ENCODE measurements around the gene MYOC. TPM values are rescaled to one million over a fixed set of nuclear protein-coding genes. Genes with fewer than 3 reads are reported as not detected.

MYOC gene
- total RNA-seq, 3 donors from 2014 or later, result 0.75 to 3.8 (median 0.75) TPM

DNA sequence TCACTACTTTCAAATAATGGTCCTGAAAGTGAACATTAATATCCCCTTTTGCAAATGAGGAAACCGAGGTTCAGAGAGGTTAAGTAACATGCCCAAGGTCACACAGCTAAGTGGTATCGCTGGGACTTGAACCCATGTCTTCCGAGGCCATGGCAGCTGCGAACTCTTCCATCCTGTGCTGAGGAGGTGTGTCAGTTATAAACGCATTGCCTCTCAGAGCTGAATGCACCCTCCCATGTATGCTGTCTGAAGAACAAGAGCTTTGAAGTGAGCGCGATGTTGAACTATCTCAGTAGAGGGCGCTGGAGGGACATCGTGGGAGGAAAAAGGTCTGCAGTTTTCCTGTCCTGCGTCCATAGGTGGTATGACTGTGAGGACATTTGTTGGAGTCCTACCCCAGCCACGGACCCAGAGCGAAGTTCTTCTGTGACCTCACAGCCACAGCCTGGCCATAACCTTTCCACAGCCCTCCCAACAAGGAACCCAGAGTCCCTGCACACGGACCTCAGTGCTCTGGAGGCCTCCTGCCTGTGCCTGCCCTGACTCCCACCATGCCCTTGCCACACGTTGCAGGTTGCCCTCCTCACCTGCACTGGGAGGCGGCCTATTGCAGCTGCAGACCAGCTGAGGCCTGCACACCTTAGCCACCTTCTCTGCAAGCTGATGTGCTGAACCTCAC, 7.5 kb downstream of the MYOC start:
- intact Hi-C loops (cut with DNase I, micrococcal nuclease), result loop anchor here in 1 of 2 donors (10.0 kb wide), 1 partner anchor 340 kb away; no protein-coding TSS in a partner anchor
- Histone ChIP-seq H3K9me3 (no peaks in the 10 kb centered on the region), H3K36me3 (ENCODE audit: low read depth) (no peaks in the 10 kb centered on the region), H3K4me1 (ENCODE audit: low read depth) (no peaks in the 10 kb centered on the region), H3K4me3 (no peak overlapping the region)
- DNase-seq (peak; percentile 55 to 88 (median 72)), ATAC-seq (peak; percentile 97)
- TF ChIP-seq, protein P1, sequence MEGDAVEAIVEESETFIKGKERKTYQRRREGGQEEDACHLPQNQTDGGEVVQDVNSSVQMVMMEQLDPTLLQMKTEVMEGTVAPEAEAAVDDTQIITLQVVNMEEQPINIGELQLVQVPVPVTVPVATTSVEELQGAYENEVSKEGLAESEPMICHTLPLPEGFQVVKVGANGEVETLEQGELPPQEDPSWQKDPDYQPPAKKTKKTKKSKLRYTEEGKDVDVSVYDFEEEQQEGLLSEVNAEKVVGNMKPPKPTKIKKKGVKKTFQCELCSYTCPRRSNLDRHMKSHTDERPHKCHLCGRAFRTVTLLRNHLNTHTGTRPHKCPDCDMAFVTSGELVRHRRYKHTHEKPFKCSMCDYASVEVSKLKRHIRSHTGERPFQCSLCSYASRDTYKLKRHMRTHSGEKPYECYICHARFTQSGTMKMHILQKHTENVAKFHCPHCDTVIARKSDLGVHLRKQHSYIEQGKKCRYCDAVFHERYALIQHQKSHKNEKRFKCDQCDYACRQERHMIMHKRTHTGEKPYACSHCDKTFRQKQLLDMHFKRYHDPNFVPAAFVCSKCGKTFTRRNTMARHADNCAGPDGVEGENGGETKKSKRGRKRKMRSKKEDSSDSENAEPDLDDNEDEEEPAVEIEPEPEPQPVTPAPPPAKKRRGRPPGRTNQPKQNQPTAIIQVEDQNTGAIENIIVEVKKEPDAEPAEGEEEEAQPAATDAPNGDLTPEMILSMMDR (IDR thresholded peaks at IDR 0.05), result peak; percentile 60

DNA sequence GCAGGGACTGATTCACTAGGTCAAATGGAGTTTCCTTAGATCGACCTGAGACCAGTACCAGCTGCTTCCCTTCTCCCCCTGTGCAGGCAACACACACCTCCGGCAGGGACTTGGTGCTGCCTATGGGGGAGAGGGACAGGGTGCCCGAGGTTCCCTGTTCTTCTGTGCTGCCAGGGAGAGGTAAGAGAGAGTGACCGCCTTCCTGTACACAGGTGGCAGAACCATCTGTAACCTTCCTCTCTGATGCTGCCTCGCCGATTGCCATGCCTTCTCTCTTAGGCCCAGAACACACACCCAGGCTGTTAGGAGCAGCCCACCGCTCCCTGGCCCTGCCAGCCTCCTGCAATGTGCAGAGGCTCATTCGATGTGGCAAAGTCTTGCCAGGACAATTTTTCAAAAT, 9.3 kb downstream of the MYOC start:
- H3K9me3 ChIP-seq, result no peaks in the 10 kb centered on the region
- no peak overlapping the region for H3K4me3 ChIP-seq
- intact Hi-C loops (cut with DNase I, micrococcal nuclease), result loop anchor here in 1 of 2 donors (10.0 kb wide), 1 partner anchor 342 kb away; no protein-coding TSS in a partner anchor
- DNase-seq (no peak), ATAC-seq (no peak)
- no peaks in the 10 kb centered on the region for H3K36me3 ChIP-seq (ENCODE audit: low read depth)
- H3K4me1 ChIP-seq (ENCODE audit: low read depth), result no peaks in the 10 kb centered on the region
- TF ChIP-seq, protein P1 (IDR thresholded peaks at IDR 0.05), result no peak

DNA sequence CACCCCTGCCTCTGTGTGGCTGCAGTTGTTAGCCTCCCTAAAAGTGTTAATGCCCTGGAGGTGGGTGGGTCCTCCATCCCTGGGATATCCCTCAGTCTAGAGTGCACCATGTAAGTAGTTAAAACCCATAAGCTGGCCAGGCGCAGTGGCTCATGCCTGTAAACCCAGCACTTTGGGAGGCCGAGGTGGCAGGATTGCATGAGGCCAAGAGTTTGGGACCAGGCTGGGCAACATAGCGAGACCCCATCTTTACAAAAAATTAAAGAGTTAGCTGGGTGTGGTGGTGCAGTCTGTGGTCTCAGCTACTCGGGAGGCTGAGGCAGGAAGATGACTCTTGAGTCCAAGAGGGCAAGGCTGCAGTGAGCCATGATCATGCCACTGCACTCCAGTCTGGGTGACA, 10.3 kb downstream of the MYOC start:
- DNase-seq, result no peak
- TF ChIP-seq, protein P1 (IDR thresholded peaks at IDR 0.05), result no peak
- ATAC-seq, result no peak
- no peaks in the 10 kb centered on the region for H3K36me3 ChIP-seq (ENCODE audit: low read depth)
- no peaks in the 10 kb centered on the region for H3K4me1 ChIP-seq (ENCODE audit: low read depth)
- H3K4me3 ChIP-seq, result no peak overlapping the region
- intact Hi-C loops (cut with DNase I, micrococcal nuclease), result loop anchor here in 1 of 2 donors (10.0 kb wide), 1 partner anchor 343 kb away; no protein-coding TSS in a partner anchor
- no peaks in the 10 kb centered on the region for H3K9me3 ChIP-seq

DNA sequence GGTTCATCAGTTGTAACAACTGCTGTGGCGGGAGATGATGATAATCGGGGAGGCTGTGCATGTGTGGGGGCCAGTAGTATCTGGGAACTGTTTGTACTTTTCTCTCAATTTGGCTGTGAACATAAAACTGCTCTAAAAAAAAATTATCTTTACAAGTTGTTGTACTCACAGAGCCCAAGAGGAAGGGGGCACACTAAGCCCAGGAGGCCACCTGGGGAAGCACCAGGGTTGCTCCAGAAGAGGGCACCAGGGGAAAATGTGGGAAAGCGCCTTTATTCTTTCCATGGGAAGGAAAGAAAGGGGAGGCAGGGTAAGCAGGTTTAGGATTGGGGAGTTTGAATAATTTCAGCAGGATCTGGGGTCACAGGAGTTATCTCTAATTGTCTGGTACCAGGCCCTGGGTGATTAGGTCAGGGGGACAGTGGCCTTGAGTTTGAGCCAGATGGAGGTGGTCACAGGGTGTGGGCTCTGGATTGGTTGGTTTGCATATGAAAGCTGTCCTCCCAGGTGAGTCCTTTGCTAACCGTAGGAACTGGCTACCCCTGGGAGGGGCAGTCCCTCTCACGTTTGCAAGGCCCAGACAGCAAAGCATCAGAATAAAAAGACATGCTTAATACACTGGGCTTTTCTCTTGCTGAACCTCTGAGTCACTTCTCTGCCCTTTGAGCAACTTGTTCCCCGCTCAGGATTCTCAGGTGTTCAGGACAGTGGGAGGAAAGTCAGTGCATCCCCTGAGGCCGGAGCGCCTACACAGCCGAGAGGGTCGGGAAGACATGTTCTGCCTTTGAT, 11.2 kb downstream of the MYOC start:
- ATAC-seq (no peak), DNase-seq (no peak)
- no peak overlapping the region for H3K4me3 ChIP-seq
- intact Hi-C loops (cut with DNase I, micrococcal nuclease), result loop anchor here in 1 of 2 donors (10.0 kb wide), 1 partner anchor 344 kb away; no protein-coding TSS in a partner anchor
- TF ChIP-seq, protein P1 (IDR thresholded peaks at IDR 0.05), result no peak
- no peaks in the 10 kb centered on the region for H3K4me1 ChIP-seq (ENCODE audit: low read depth)
- no peaks in the 10 kb centered on the region for H3K36me3 ChIP-seq (ENCODE audit: low read depth)
- H3K9me3 ChIP-seq, result no peaks in the 10 kb centered on the region

DNA sequence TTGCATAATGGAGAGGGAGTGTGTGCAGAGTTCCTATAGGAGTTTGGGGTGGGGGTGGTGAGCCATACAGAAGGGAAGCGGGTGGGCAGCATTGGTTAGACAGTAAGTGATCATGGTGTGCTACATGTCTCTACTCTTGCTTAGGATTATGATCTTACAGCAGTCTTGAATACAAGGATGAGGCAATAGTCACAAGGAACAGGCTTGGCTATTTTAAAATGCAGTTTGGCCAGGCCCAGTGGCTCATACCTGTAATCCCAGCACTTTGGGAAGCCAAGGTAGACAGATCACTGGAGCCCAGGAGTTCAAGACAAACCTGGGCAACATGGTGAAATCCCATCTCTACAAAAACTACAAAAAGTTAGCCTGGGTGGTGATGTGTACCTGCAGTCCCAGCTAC, 12.3 kb downstream of the MYOC start:
- H3K36me3 ChIP-seq (ENCODE audit: low read depth), result no peaks in the 10 kb centered on the region
- TF ChIP-seq, protein P1 (IDR thresholded peaks at IDR 0.05), result no peak
- no peak for DNase-seq
- intact Hi-C loops (cut with DNase I, micrococcal nuclease), result loop anchor here in 1 of 2 donors (10.0 kb wide), 1 partner anchor 345 kb away; no protein-coding TSS in a partner anchor
- ATAC-seq, result no peak
- no peak overlapping the region for H3K4me3 ChIP-seq
- H3K4me1 ChIP-seq (ENCODE audit: low read depth), result no peaks in the 10 kb centered on the region
- no peaks in the 10 kb centered on the region for H3K9me3 ChIP-seq

All from mucosa of descending colon (tissue), 3 donors.